ENCODE data around the gene SCNN1G. TPM values are rescaled to one million over a fixed set of nuclear protein-coding genes. Genes with fewer than 3 reads are reported as not detected.

SCNN1G gene
- total RNA-seq, 1 donor from 2014 or later, result not detected

DNA sequence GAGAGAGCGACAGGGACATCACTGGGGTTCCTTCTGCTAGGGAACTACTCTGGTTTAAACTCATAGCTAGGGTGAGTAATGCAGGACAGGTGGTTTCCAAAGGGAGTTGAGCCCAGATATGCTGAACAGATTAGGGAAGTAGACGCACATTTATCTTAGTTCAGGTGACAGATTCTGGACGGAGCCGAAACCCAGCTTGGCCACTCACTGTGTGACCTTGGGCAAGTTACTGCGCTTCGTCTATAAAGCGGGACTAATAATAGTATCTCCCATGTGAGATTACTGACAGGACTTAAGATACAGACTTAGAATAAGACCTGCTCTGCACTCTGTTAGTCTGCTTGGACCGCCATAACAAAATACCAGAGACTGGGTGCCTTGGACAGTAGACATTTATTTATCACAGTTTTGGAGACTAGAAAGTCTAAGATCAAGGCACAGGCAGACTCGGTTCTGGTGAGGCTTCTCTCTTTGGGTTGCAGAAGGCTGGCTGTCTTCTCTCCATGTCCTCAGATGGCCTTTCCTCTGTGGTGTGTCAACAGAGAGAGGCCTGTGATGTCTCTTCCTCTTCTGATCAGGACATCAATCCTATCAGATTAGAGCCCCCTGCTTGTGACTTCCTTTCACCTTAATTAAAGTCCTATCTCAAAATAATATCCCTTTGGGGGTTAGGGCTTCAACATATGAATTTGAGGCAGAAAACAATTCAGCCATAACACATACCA, 12.1 kb downstream of the SCNN1G start:
- H3K9ac ChIP-seq, result no peak overlapping the region
- no peaks in the 10 kb centered on the region for H3K9me3 Mint-ChIP-seq
- H3K27me3 Mint-ChIP-seq (ENCODE audit: insufficient read depth, low read depth), result peaks cover 21% of the 10 kb centered on the region
- H3K4me1 Mint-ChIP-seq, result no peaks in the 10 kb centered on the region
- no peaks in the 10 kb centered on the region for H3K79me2 ChIP-seq (ENCODE audit: low read depth)
- H3K36me3 Mint-ChIP-seq, result no peaks in the 10 kb centered on the region
- no peak overlapping the region for H3K4me2 ChIP-seq
- H3K27me3 ChIP-seq, result no peaks in the 10 kb centered on the region
- no peak for DNase-seq (ENCODE audit: low spot score)
- H3K4me3 Mint-ChIP-seq, result no peak overlapping the region
- H3K27ac Mint-ChIP-seq, result no peak overlapping the region
- H3F3A ChIP-seq (ENCODE audit: low read depth), result no peaks in the 10 kb centered on the region
- no peak overlapping the region for H2AFZ ChIP-seq (replicated peaks)
- no peaks in the 10 kb centered on the region for H3K36me3 ChIP-seq
- no peaks in the 10 kb centered on the region for H3K9me3 ChIP-seq (ENCODE audit: low read depth)
- TF ChIP-seq CTCF (IDR thresholded peaks at IDR 0.05), result no peak
- no peak for TF ChIP-seq EZH2phosphoT487 (IDR thresholded peaks at IDR 0.05)
- TF ChIP-seq EZH2 (IDR thresholded peaks at IDR 0.05), result no peak
- H3K4me3 ChIP-seq, result no peak overlapping the region
- H4K20me1 ChIP-seq (ENCODE audit: low read depth), result no peaks in the 10 kb centered on the region
- no peak overlapping the region for H3K27ac ChIP-seq
- peaks cover 5% of the 10 kb centered on the region for H3K4me1 ChIP-seq

DNA sequence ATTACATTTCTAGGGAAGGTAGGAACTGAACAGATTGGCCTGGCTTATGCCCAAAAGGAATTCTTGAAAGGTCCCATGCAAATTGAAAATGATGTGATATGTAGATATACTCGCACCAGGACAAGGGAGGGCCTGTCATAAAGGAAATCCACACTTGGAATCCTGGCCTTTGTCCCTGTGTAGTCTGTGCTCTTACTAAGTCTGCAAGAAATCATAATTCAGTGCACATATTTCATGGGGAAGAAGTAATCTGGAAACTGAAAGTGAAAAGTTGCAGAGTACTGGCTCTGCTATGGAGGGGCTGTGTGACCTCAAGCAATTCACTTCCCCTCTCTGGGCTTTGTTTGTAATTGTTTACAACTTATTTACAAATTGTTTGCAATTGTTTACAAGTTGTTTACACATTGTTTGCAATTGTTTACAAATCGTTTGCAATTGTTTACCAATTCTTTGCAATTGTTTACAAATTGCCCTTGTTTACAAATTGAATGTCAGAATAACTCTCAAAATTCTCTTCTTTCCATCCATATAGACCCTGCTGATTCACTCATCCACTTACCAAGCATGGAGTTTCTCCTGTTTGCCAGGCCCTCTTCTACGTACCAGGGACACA, 12.9 kb downstream of the SCNN1G start:
- Histone ChIP-seq H3K4me2 (no peak overlapping the region), H3K9me3 (ENCODE audit: low read depth) (no peaks in the 10 kb centered on the region), H3K27ac (no peak overlapping the region), H3K9ac (no peak overlapping the region), H3K4me1 (peaks cover 8% of the 10 kb centered on the region), H2AFZ (replicated peaks) (no peak overlapping the region), H3K36me3 (no peaks in the 10 kb centered on the region), H3K4me3 (no peak overlapping the region), H4K20me1 (ENCODE audit: low read depth) (no peaks in the 10 kb centered on the region), H3K27me3 (no peaks in the 10 kb centered on the region), H3F3A (ENCODE audit: low read depth) (no peaks in the 10 kb centered on the region), H3K79me2 (ENCODE audit: low read depth) (no peaks in the 10 kb centered on the region)
- H3K27ac Mint-ChIP-seq, result no peak overlapping the region
- peaks cover 20% of the 10 kb centered on the region for H3K27me3 Mint-ChIP-seq (ENCODE audit: insufficient read depth, low read depth)
- no peaks in the 10 kb centered on the region for H3K36me3 Mint-ChIP-seq
- H3K4me3 Mint-ChIP-seq, result no peak overlapping the region
- no peaks in the 10 kb centered on the region for H3K4me1 Mint-ChIP-seq
- H3K9me3 Mint-ChIP-seq, result no peaks in the 10 kb centered on the region
- no peak for TF ChIP-seq EZH2 (IDR thresholded peaks at IDR 0.05)
- TF ChIP-seq CTCF (IDR thresholded peaks at IDR 0.05), result no peak
- TF ChIP-seq EZH2phosphoT487 (IDR thresholded peaks at IDR 0.05), result no peak
- DNase-seq (ENCODE audit: low spot score), result no peak

- Mint-ChIP-seq H3K36me3 (no peaks in the 10 kb centered on the region), H3K4me3 (no peak overlapping the region), H3K27me3 (ENCODE audit: insufficient read depth, low read depth) (peaks cover 17% of the 10 kb centered on the region), H3K9me3 (no peaks in the 10 kb centered on the region), H3K27ac (no peak overlapping the region), H3K4me1 (peaks cover 2% of the 10 kb centered on the region)
- H3K4me1 ChIP-seq, result peaks cover 18% of the 10 kb centered on the region
- TF ChIP-seq EZH2phosphoT487 (IDR thresholded peaks at IDR 0.05) (no peak), CTCF (IDR thresholded peaks at IDR 0.05) (no peak)
- H3K27me3 ChIP-seq, result no peaks in the 10 kb centered on the region
- H3K9me3 ChIP-seq (ENCODE audit: low read depth), result no peaks in the 10 kb centered on the region
- H3K4me2 ChIP-seq, result no peak overlapping the region
- DNase-seq (ENCODE audit: low spot score), result no peak
- H3F3A ChIP-seq (ENCODE audit: low read depth), result no peaks in the 10 kb centered on the region
- no peaks in the 10 kb centered on the region for H3K79me2 ChIP-seq (ENCODE audit: low read depth)
- no peak overlapping the region for H3K27ac ChIP-seq
- no peaks in the 10 kb centered on the region for H3K36me3 ChIP-seq
- no peaks in the 10 kb centered on the region for H4K20me1 ChIP-seq (ENCODE audit: low read depth)
- no peak overlapping the region for H2AFZ ChIP-seq (replicated peaks)
- H3K4me3 ChIP-seq, result no peak overlapping the region
- no peak overlapping the region for H3K9ac ChIP-seq
Measured at GRCh38 chr16:23196539-23196938, 14.0 kb downstream of the SCNN1G start.

Measured in neural progenitor cell (in vitro differentiated cells).